GM19452 (cell line): ENCODE measurements around the gene LDLRAD4.

Source experiments
- ATAC-seq: cut with Tn5 transposase; IDR thresholded peaks from one replicate; pipeline ENCODE4 v1.9.1; 2021; ENCODE audit not compliant: unreplicated experiment

Gene LDLRAD4

DNA sequence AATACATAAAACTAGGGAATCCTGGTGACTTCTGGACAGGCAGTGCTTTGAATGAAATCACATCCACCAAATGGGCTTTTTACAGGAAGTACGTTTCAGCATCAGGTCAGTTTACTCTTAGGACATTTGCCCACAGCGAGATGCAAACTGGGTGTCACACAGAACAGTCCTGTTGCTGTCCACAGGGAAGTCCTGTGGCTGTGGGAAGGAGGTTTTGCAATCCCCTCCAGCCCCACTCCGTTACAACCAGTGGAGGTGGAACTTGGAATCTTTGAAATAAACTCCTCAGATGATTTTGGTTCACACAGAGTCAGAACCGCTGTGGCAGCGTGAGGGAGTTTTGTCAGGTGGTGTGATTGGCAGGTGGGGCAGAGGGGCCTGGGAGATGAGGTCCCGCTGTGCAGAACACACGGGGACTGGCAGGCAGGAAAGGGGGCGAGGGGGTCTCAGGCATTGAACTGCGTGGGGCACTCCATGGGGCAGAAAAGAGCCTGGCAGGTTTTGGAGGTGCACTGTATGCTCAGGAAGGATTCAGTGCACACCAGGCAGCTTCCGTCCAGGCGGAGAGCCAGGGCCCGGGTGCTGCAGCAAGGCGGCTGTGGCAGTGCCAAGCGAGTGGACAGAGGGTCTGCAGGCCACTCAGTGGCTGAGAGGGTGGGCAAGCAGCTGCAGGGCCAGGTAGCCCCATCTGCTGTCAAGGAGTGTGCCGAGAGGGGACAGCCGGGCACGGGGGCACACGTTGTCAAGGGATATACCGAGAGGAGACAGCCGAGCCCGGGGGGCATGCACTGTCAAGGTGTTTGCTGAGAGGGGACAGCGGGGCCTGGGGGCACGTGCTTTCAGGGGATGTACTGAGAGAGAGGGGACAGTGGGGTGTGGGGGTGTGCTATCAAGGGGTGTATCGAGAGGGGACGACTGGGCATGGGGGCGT is 148.7 kb downstream of the LDLRAD4 start:
- no peak for ATAC-seq

DNA sequence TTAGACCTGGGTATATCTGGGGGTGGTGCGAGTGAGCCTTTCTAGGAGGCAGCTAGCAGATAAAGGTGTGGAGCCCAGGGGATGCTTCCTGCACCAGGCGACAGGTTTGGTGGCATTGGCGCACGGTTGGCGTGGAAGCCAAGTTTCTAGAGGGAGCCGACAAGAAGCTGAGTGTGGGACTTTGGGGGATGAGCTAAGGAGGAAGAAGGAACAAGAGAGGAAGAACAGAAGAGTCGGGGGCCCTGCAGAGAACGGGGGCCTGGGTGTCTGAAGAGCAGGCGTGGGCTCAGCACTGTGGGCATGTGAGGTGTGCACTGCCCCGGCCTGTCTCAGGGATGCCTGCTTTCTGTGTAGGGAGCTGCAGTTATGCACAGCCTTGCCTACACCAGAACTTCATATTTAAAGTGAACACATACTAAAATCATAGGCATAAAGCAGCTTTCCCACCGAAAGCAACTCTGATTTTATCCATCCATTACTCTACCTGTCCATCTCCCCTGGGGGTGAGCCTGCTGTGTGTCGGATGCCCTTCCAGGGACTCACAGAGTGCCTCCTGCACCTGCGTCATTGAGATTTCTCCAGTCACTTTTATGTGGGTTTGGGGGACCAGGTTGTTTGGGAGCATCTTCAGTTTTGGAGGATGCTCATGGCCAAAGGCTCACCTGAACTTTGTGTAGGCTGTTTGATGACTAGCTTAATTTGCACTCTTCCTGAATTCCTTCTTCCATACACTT is 149.7 kb downstream of the LDLRAD4 start:
- no peak for ATAC-seq

DNA sequence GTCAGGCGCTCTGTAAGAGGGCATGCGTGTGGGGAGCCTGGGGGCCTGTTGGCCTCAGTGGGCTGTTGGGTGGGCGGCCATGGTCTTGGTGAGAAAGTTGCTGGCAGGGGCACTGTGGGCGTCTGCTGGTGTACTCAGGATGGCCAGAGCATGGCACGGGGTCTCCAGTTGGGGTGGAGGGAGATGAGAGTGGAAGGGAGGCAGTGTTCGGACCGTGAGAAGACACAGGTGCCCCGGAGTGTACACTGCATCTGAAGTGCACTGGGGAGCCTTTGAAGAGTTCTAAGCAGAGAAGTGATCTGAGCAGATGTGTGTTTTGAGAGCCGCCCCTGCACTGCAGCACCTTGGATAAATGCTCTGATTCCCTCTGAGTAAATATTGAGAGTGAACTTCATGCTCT is 150.8 kb downstream of the LDLRAD4 start:
- ATAC-seq, result no peak

DNA sequence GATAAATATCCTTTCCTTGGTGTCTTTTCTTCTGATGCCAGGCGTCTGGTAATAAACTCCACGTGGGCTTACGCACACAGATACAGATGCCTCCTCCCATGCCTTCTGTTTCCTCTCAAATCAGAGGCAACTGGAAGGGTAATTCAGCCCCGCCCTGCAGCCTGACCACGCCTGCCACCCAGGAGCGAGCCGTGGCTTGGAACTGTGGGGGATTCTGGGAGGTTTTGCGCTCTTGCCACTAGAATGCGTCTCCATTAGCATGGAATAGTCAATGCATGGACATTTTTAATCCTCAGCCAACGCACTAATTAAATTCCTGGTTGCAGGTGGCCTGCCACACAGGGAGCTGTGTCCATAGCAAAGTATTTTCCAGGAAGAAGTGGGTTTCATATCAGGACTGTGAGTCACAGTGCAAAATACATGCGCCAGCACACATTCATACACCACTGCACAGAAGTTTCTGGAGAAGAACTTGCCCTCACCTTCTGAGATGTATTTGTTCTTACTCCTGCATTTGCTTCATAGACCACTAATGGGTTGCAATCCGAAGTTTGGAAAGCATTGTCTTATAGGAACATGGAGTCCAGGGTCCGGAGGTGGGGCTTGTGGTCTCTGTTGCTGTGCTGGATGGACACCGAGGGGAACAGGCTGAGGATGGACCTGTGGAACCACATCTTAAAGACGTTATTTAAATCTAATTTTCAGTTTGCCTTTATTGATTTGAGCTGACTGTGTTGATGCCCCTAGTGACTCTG is 151.4 kb downstream of the LDLRAD4 start:
- ATAC-seq, result no peak

DNA sequence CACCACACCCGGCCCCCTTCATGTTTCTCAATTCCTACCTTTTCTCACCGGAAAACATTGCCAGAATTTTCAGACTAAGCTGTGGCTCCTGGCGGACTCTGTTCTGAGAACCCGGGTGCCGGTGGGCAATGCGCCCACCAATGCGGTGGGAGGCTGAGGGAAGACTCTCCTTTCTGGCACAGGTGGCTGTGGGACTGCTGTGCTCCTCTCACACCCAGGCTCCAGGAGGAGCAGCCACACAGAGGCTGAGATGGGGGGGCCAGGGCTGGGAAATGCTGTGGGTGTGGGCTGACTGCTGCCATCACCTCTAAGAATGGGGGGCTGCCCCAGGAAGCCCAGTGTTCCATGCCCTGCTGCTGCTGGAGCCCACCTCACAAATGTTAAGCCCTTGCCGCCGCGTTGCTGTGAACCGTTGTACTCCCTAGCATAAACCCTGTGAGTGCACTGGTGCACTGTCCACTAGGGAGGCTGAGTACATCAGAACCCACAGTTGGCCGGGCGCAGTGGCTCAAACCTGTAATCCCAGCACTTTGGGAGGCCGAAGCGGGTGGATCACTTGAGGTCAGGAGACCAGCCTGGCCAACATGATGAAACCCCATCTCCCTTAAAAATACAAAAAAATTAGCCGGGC is 152.6 kb downstream of the LDLRAD4 start:
- ATAC-seq, result no peak

DNA sequence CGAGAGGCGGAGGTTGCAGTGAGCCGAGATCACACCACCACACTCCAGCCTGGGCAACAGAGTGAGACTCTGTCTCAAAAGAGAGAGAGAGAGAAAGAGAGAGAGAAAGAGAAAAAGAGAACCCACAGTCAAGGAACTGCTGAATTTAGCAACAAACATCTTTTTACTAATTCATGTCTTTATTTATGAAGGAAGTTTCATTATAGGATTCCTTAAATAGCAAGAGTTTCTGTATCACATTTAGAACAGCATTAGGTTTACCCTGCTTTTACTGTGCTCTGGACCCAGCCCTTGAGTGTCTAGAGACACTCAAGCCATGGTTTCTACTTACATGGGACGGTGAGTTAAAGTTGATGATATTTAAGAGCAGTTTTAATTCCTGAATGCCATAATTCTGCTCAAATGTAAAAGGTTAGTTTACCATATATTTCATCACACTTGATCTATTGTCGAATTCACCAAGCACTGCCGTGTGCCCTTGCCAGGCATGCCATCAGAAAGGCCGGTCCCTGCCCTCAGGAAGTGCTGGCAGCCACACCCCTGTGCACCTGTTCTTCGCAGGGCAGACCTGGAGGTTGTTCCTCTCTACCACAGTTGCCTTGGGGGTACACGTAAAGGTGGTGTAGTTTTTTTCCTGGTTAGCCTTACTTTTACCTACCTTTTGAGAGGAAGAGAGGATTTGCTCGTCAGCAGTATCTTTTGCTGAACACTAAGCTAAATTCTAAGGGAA is 153.3 kb downstream of the LDLRAD4 start:
- no peak for ATAC-seq

DNA sequence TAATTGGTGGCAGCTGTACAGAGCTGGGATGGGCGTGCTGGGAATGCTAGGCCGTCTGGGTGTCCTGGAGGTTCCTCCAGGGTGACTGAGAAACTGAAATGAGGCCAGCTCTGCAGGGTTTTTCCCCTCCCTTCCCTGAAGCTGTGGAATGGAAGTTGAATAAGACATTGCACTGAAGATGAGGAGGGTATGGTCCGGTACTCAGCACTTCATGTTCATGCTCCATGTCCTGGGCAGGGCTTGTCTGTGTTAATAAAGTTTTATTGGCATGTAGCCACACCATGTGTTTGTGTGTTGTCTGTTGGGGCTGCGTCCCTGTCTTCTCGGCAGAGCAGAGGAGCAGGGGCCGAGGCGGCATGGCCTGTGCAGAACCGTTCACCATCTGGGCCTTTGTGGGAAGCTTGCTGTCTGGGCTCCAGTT is 154.0 kb downstream of the LDLRAD4 start:
- no peak for ATAC-seq

DNA sequence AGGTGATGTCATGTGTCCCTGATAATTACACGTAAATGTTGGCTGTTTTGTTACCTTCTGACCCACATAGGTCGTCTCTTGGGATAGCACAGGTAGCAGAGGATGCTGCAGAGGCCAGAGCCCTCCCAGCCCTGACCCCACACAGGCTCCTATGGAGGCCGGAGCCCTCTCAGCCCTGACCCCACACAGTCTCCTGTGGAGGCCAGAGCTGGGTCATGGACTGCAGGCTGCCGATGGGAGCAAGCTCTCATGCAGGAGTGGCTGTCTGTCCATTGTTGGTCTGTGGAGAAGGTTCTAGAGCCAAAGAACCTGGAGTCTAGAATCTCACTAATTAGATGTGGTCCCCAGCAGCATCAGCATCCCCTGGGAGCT is 155.5 kb downstream of the LDLRAD4 start:
- no peak for ATAC-seq

DNA sequence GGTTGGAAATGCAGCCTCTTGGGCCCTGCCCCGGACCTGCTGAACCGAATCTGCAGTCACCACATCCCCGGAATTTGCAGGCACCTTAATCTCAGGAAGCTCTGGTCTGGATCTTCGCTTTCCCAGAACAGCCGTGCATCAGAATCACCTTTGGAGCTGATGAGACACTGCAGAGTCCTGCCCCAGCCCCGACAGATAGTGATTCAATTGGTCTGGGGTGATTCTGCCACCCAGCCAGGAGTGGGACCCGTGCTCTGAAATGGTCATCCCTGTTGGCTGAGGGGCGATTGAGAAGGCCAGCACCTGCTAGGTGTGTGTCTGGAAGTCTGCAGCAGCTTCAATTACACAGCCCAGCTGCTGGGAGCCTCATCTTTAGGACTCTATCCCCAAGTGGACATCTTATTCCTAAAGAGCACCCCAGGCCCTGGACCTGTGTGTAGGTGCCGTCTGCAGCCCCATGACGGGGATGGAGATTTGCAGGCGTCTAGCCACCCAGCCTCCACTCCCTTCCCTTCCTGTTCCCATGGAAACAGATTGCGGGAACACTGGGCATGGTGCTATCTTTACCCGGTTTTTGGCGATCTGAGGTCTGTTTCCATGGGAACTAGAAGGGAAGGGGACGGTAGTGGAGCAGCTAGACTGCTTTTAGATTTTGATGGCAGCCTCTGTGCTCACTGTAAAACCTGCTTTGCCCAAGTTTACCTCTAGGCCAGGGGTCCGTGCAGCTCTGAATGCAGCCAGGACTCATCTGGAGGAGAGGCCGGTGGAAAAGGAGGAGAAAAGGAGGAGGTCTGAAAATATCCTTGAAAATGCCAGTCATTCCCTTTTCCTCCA is 156.1 kb downstream of the LDLRAD4 start:
- peak; percentile 12 for ATAC-seq

DNA sequence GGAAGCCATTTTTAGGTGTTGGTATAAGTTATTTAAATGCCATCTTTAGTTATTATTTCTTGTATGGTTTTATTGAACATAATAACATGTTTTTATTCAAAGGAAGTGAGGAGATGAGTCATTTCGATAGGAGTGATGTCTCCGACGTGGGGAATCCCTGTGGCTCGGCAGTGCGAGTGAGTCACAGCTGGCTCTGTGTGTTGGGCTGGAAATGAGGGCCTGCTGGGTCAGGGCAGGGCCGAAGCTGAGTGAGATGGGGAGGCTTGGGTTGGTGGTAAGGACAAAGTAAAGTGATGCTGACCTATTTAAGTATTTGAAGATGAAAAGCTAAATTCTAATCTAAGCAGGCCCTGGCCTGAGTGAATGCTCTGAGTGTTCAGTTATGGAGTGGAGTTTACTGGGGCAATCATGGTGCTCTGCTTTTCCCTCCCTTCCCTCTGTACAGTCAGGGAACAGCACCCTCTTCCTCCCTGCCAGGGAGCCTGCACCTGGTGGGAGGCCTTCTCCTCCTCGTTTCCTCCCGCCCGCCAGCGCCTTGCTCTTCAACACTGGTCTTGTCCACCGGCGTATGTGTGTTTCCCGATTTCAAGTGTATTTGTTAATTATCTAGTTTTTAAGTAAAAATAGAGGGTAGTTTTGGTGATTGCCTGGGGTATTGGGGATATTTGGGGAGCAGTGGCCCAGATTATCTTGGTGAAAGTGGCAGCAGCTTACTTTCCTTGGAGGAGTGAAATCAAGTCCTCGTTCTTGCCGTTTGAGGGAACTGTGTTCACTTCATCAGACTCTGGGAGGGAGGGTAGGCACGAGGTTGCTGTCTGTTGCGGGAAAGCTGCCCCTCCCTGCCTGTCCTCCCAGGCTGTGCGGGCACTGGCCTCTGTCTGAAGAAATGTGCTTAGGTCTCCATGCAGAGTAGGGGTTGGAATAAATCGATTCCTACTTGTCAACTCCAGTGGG is 157.0 kb downstream of the LDLRAD4 start:
- peak; percentile 87 for ATAC-seq

DNA sequence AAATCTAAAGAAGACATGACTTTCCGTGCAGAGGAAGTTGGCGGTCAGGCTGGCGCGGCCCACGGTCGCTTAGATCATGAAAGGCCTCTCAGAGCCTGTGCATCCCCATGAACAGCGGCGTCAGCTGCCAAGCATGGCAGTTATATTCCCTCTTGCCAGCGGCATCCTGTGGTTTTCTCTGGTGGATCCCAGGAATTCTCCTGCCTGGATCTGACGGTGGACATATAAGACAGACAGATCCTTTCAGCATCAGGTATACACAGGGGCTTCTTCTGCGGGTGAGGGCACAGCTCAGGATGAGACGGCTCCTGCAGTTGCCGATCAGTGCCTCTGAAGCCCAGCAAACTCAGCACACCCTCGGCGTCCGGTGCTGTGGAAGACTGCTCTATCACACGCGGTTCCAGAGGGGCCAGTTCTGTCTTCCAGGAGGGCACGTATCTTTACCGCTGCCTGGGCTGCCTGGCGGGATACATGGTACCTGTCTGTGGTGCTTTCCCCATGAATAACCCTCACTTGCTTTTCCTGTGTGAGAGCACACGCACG is 157.8 kb downstream of the LDLRAD4 start:
- no peak for ATAC-seq

DNA sequence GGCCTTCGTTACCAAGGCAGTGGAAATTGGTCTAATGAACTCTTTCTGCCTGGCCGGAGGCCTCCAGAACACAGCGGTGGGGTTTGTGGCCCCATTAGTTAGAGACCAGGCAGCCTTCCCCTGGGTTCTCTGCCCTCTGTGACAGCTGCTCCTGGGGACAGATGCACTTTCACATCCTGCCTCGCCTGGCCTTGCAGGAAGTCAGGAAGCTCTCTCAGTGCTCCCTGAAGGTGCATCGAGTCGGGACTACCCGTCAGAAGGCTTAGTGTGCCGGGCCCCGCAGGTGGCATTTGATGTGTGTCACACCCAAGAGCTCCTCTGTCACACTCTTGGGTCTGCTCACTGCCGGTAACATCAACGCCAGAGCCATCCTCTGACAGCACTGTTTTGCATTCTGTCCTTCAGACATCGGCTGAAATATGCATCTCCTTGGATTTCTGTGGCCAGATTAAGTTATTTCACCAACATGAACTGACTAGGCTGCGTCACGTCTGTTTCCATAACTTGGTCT is 158.3 kb downstream of the LDLRAD4 start:
- no peak for ATAC-seq

DNA sequence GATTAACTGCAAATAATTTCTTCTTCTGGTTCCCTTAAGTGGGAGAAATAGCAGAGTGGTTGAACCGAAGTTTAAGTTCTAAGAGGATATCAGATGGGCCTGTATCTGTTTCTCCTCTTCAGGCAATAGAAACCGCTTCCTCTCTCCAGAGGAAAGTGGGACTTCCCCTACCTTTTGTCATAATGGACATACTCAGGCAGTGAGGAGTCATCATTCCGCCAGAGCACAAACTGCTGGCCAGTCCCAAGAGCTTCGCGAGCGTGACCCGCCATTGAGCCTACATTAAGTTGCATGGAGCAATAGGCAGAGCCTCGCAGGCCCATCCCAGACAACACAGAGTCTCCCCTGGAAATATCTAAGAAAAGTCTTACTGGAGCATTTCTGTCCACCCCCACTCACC is 158.9 kb downstream of the LDLRAD4 start:
- no peak for ATAC-seq

DNA sequence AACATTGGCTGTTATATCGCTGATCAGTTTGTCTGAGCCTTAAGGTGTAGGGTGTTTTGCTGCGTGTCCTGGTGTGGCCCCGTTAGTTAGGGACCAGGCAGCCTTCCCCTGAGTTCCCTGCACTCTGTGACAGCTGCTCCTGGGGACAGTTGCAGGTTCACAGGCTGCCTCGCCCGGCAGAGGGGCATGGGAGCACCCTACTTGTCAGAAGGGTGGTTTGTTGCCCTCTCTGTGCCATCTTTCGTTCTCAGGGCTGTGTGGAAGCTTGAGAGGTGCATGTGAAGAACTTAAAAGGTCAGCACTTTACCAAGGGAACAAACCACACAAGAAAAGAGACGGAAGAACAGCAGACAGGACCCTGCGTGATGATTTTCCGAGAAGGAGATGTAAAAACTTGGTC is 159.6 kb downstream of the LDLRAD4 start:
- ATAC-seq, result no peak

DNA sequence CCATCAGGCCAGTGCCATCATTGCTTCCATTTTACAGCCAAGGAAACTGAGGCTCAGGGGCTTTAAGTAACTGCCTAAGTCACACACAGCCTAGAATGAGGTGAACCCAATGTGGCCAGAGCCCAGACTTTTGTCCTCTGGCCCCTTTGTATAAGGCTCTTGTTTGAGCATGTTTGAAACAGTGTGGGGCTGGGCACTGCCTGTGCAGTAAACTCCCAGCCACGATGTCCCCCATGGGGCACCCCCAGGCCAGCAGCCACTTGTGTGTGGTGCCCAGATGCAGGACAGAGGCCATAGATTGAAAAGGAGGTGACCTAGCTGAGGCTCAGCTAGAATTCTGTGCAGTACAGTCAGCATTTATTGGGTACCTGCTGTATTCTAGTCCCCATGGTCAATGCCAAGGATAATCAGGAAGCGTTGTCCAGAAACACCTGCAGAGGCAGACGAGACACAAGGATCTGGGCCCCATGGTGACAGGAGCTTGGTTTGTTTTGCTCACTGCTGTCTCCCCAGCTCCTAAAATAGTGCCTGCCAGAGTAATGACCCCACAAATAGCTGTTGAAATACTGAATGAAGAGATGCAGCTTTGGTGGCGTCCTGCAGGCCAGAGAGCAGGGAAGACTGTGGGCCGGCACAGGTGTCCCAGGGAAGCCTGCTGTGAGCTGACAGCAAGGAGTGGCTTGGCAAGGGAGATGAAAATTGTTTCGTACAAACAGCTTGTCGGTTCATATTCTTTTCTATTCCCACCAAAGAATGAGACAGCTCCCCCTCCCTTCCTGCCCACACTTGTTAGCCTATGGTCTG is 160.7 kb downstream of the LDLRAD4 start:
- no peak for ATAC-seq

DNA sequence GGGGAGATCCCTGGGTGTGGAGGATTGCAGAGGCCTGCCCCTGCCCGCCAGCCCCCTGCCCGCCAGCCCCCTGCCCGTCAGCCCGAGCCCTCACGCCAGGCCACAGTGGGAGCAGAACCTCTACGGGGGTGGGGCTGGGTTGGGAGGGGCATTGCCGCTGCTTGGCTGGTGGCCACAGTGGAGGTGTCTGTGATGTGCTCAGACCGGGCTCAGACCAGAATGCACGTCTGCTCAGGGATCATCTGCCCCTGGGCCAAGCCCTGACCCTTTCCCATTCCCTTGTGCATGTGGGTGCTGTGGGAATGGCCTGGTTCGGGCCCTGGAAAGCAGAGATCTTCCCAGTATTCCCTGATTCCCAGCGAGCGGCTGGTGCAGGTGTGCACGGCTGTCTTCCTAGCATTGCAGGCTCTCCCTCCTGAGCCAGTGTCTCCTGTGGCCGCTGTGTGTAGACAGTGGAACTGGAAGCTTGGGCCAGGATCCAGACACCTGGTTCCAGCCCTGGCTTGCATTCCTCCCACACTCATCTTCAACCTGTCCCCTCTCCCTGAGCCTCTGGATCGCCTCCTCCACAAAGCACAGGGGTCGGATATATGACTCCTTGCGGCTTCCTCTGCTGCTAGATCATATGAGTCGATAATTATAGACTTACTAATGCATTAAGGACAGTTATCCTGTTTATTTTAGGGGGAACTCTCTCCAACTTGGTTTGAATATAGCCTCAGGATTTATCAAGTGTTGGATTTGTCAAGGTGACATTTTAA is 161.6 kb downstream of the LDLRAD4 start:
- no peak for ATAC-seq
